Left hindlimb (tissue), 1 donor: ENCODE data around the gene PRKAR2A.
A peak's percentile ranks its signal among the peaks of the same experiment; 100 is the strongest.
"Not testable (repeated sequence)": the region's sequence is repeated elsewhere in the genome, so short reads cannot be mapped to it uniquely, and the experiment has no call there.

Experiments
- DNase-seq: peaks from one replicate; pipeline ENCODE4 v3.0.0-alpha.2; 2018

Gene PRKAR2A

GRCh38 chr3:48725185-48725855 is 122.4 kb downstream of the PRKAR2A start:
- not testable (repeated sequence) for DNase-seq

GRCh38 chr3:48723725-48724124 is 123.9 kb downstream of the PRKAR2A start:
- no peak for DNase-seq

- not testable (repeated sequence) for DNase-seq
These were observed 124.4 kb downstream of the PRKAR2A start for GRCh38 chr3:48723293-48723692.

GRCh38 chr3:48716982-48717746 is 130.5 kb downstream of the PRKAR2A start, which contains the start of gene IP6K2:
Gene IP6K2 (minus strand): TSS chr3:48717221. CDS start chr3:48695291, 21,930 bp downstream.
- peak; percentile 99 for DNase-seq

GRCh38 chr3:48716508-48716981 is 131.1 kb downstream of the PRKAR2A start:
- DNase-seq = no peak

- no peak for DNase-seq
These were observed 132.4 kb downstream of the PRKAR2A start for GRCh38 chr3:48715174-48715800.

GRCh38 chr3:48711727-48712126 is 135.9 kb downstream of the PRKAR2A start:
- no peak for DNase-seq

GRCh38 chr3:48709051-48709461 is 138.6 kb downstream of the PRKAR2A start:
- DNase-seq = no peak

GRCh38 chr3:48708481-48708889 is 139.2 kb downstream of the PRKAR2A start:
- no peak for DNase-seq

- DNase-seq = no peak
These were observed 140.5 kb downstream of the PRKAR2A start for GRCh38 chr3:48707157-48707556.

- DNase-seq = no peak
These were observed 145.3 kb downstream of the PRKAR2A start for GRCh38 chr3:48702320-48702920.

- no peak for DNase-seq
These were observed 146.8 kb downstream of the PRKAR2A start for GRCh38 chr3:48700731-48701405.

GRCh38 chr3:48698891-48699290 is 148.8 kb downstream of the PRKAR2A start:
- DNase-seq = no peak

GRCh38 chr3:48697952-48698351 is 149.7 kb downstream of the PRKAR2A start:
- DNase-seq = no peak

GRCh38 chr3:48696601-48697000 is 151.1 kb downstream of the PRKAR2A start:
- DNase-seq = no peak
